Upper lobe of right lung (tissue), 1 donor: ENCODE results near the gene TMEM135. TPM values are rescaled to one million over a fixed set of nuclear protein-coding genes. Genes with fewer than 3 reads are reported as not detected.
"Not testable (repeated sequence)": the region's sequence is repeated elsewhere in the genome, so short reads cannot be mapped to it uniquely, and the experiment has no call there.

Source experiments
- ATAC-seq: fragments of 200-7000 bp; cut with Tn5 transposase; one replicate; pipeline ENCODE4 v1.9.1; 2020; ENCODE audit warnings: mild to moderate bottlenecking, moderate library complexity
- DNase-seq: peaks from one replicate; pipeline ENCODE4 v3.0.0-alpha.2; 2020
- H3K27ac ChIP-seq: fragments of 200-600 bp; one replicate; pipeline ENCODE4 v1.8.0; 2022
- H3K27me3 ChIP-seq: fragments of 200-600 bp; one replicate; pipeline ENCODE4 v1.8.0; 2022; ENCODE audit warnings: mild to moderate bottlenecking
- H3K36me3 ChIP-seq: fragments of 200-600 bp; one replicate; pipeline ENCODE4 v1.8.0; 2022
- H3K4me1 ChIP-seq: fragments of 200-600 bp; one replicate; pipeline ENCODE4 v1.8.0; 2022
- H3K4me3 ChIP-seq: fragments of 200-600 bp; one replicate; pipeline ENCODE4 v1.8.0; 2022; ENCODE audit warnings: mild to moderate bottlenecking
- H3K9me3 ChIP-seq: fragments of 200-600 bp; one replicate; pipeline ENCODE4 v1.8.0; 2022
- CTCF ChIP-seq: fragments of 200-600 bp; IDR thresholded peaks from one replicate; pipeline ENCODE4 v1.8.0; 2022; ENCODE audit warnings: antibody characterized with exemption
- intact Hi-C: fragments of 100-400 bp; cut with DNase I; formaldehyde crosslinking; loops from one replicate; pipeline ENCODE4 v1.11.0; 2022
- long read RNA-seq: library from polyadenylated mRNA; unstranded; transcript quantifications from one replicate; pipeline ENCODE4 v2.0.0, GENCODE V29; 2021
- total RNA-seq: library from RNA; stranded (reverse); fragmentation: NEBNext Ultra II Directional; extraction: Animal tissue kit (Norgen Biotek cat#: 25700); gene quantifications from one replicate; pipeline ENCODE4 v1.2.1, GENCODE V29; 2021
- donor health status: DM: no; HTN: yes; CAD: no; lungs with severe emphysema.

The TMEM135 gene
- 24.5 TPM for total RNA-seq
- long read RNA-seq, transcript TMEM135-201 (15 exons, 2,433 nt): major isoform, 24 of 32 reads
- long read RNA-seq, partial matches to known transcripts: 2 of 32 reads
- long read RNA-seq, other reads (novel, unspliced or antisense): 4 of 32 reads

DNA sequence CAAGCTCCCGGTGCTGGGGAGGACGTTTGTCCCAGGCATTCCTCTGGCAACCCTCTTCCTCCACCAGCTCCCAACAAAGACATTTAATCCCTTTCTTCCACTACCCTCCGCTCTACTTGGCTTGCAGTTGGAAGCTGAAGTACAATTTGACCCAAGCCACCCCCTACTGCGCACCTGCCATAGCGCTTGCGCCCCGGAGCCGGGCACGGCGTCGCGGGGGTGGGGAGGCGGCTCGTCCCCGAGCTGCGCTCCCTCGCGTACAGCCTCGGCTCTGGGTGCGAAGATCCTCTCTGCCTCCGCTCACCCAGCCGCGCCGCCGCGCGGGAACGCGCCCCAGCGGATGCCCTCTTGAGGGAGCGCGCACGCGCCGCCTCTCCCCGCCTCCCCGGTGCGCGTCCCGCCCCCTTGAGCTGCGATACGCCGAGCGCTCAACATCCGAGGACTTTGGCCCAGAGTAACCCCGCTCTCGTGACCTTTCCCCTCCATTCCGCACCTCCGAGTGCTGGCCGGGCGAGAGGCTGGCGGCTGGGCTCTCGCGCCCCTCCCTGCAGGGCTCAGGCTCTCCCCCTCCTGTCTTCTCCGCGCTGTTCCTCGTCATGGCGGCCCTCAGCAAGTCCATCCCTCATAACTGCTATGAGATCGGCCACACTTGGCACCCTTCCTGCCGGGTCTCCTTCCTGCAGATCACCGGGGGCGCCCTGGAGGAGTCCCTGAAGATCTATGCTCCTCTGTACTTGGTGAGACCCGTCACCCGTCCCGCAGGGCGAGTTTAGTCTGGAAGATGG, at the start of gene TMEM135:
TSS of gene TMEM135 (plus strand) at position 485 of the 785 bp plus-strand sequence. CDS start at position 597, 112 bp downstream.
- Histone ChIP-seq H3K4me3 (peak within 1 kb of the TSS; percentile 86), H3K27me3 (no peaks in the 10 kb centered on the region), H3K9me3 (no peaks in the 10 kb centered on the region), H3K36me3 (no peaks in the 10 kb centered on the region), H3K4me1 (peaks cover 38% of the 10 kb centered on the region), H3K27ac (peak within 1 kb of the TSS; percentile 85)
- no peak for TF ChIP-seq CTCF
- intact Hi-C loops: no loop called here
- peak; percentile 97 for DNase-seq
- ATAC-seq: peak; percentile 99

- no peak overlapping the region for H3K27ac ChIP-seq
- intact Hi-C loops: no loop called here
- H3K9me3 ChIP-seq: no peaks in the 10 kb centered on the region
- DNase-seq (no peak), ATAC-seq (no peak)
- H3K36me3 ChIP-seq: no peaks in the 10 kb centered on the region
- TF ChIP-seq CTCF: no peak
- H3K4me3 ChIP-seq: no peak overlapping the region
- H3K4me1 ChIP-seq: peaks cover under 1% of the 10 kb centered on the region
- H3K27me3 ChIP-seq: no peaks in the 10 kb centered on the region
Observed at GRCh38 chr11:86988351-86988881, 49.3 kb upstream of the TMEM135 start.

GRCh38 chr11:86990031-86990430, 47.7 kb upstream of the TMEM135 start:
- intact Hi-C loops: no loop called here
- DNase-seq (no peak), ATAC-seq (no peak)
- no peaks in the 10 kb centered on the region for H3K9me3 ChIP-seq
- no peaks in the 10 kb centered on the region for H3K36me3 ChIP-seq
- H3K27me3 ChIP-seq: no peaks in the 10 kb centered on the region
- no peak for TF ChIP-seq CTCF
- H3K27ac ChIP-seq: no peak overlapping the region
- H3K4me1 ChIP-seq: no peaks in the 10 kb centered on the region
- H3K4me3 ChIP-seq: no peak overlapping the region

- Histone ChIP-seq H3K36me3 (no peaks in the 10 kb centered on the region), H3K27ac (no peak overlapping the region), H3K4me1 (no peaks in the 10 kb centered on the region), H3K9me3 (no peaks in the 10 kb centered on the region), H3K4me3 (no peak overlapping the region), H3K27me3 (no peaks in the 10 kb centered on the region)
- TF ChIP-seq CTCF: no peak
- intact Hi-C loops: no loop called here
- no peak for DNase-seq
- no peak for ATAC-seq
Observed at GRCh38 chr11:86990515-86990914, 47.2 kb upstream of the TMEM135 start.

DNA sequence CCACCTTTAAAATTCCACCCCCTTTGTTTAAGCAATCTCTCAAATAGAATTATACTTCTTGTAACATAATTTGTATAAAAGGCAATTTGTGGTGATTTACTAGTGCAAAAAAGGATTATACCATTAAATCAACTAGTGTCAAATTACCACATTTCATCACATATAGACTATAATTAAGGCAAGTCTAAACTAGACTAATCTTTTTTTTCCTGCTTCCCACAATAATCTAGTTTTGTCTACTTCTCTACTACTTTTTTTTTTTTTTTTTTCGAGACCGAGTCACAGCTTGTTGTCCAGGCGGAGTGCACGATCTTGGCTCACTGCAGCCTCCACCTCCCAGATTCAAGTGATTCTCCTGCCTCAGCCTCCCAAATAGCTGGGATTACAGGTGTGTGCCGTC, 46.4 kb upstream of the TMEM135 start:
- Histone ChIP-seq H3K4me1 (no peaks in the 10 kb centered on the region), H3K27ac (no peak overlapping the region), H3K4me3 (no peak overlapping the region), H3K9me3 (no peaks in the 10 kb centered on the region), H3K36me3 (no peaks in the 10 kb centered on the region), H3K27me3 (no peaks in the 10 kb centered on the region)
- TF ChIP-seq CTCF: no peak
- intact Hi-C loops: no loop called here
- DNase-seq (no peak), ATAC-seq (no peak)

- intact Hi-C loops, H3K27ac ChIP-seq, H3K9me3 ChIP-seq, DNase-seq, ATAC-seq, H3K27me3 ChIP-seq, H3K4me1 ChIP-seq, H3K4me3 ChIP-seq, H3K36me3 ChIP-seq: not testable (repeated sequence)
Observed at GRCh38 chr11:86992340-86992739, 45.4 kb upstream of the TMEM135 start.
